ENCODE data around the gene SUGCT.

SUGCT gene

GRCh38 chr7:40786909-40787308, 652.1 kb downstream of the SUGCT start:
- DNase-seq (ENCODE audit: low spot score) = no peak

- DNase-seq (ENCODE audit: low spot score) = no peak
Observed at GRCh38 chr7:40793132-40793531, 658.3 kb downstream of the SUGCT start.

GRCh38 chr7:40795607-40796006, 660.8 kb downstream of the SUGCT start:
- DNase-seq (ENCODE audit: low spot score) = no peak

GRCh38 chr7:40796723-40797122, 661.9 kb downstream of the SUGCT start:
- no peak for DNase-seq (ENCODE audit: low spot score)

- DNase-seq (ENCODE audit: low spot score) = no peak
Observed at GRCh38 chr7:40798613-40799012, 663.8 kb downstream of the SUGCT start.

GRCh38 chr7:40799493-40800403, 664.9 kb downstream of the SUGCT start:
- DNase-seq (ENCODE audit: low spot score) = no peak

- no peak for DNase-seq (ENCODE audit: low spot score)
Observed at GRCh38 chr7:40800771-40801170, 666.0 kb downstream of the SUGCT start.

- no peak for DNase-seq (ENCODE audit: low spot score)
Observed at GRCh38 chr7:40802497-40802896, 667.7 kb downstream of the SUGCT start.

- no peak for DNase-seq (ENCODE audit: low spot score)
Observed at GRCh38 chr7:40804477-40805215, 669.8 kb downstream of the SUGCT start.

GRCh38 chr7:40805361-40805760, 670.6 kb downstream of the SUGCT start:
- no peak for DNase-seq (ENCODE audit: low spot score)

GRCh38 chr7:40808378-40808942, 673.7 kb downstream of the SUGCT start:
- no peak for DNase-seq (ENCODE audit: low spot score)

- DNase-seq (ENCODE audit: low spot score) = no peak
Observed at GRCh38 chr7:40810274-40810673, 675.5 kb downstream of the SUGCT start.

GRCh38 chr7:40811666-40812065, 676.9 kb downstream of the SUGCT start:
- no peak for DNase-seq (ENCODE audit: low spot score)

- no peak for DNase-seq (ENCODE audit: low spot score)
Observed at GRCh38 chr7:40815022-40815421, 680.2 kb downstream of the SUGCT start.

- no peak for DNase-seq (ENCODE audit: low spot score)
Observed at GRCh38 chr7:40815512-40815911, 680.7 kb downstream of the SUGCT start.

GRCh38 chr7:40822861-40823260, 688.1 kb downstream of the SUGCT start:
- no peak for DNase-seq (ENCODE audit: low spot score)

- DNase-seq (ENCODE audit: low spot score) = no peak
Observed at GRCh38 chr7:40824461-40824860, 689.7 kb downstream of the SUGCT start.

- no peak for DNase-seq (ENCODE audit: low spot score)
Observed at GRCh38 chr7:40826411-40827221, 691.8 kb downstream of the SUGCT start.

GRCh38 chr7:40827222-40828085, 692.6 kb downstream of the SUGCT start:
- no peak for DNase-seq (ENCODE audit: low spot score)

- DNase-seq (ENCODE audit: low spot score) = no peak
Observed at GRCh38 chr7:40828686-40829600, 694.1 kb downstream of the SUGCT start.

Measured in left forelimb (tissue), 1 donor.